ENCODE results near the gene MMP14. TPM values are rescaled to one million over a fixed set of nuclear protein-coding genes. Genes with fewer than 3 reads are reported as not detected.

The MMP14 gene
- total and polyA plus RNA-seq, 2 of the 8 experiments (the other 6 are each of a cell fraction or from before 2014, with no cell fraction given), result 58.2 to 86.8 TPM

- TF ChIP-seq RNF2 (IDR thresholded peaks at IDR 0.05; ENCODE audit: borderline replicate concordance, low read depth, low read length, missing control alignments, poor library complexity, severe bottlenecking) (no peak), NRF1 (IDR thresholded peaks at IDR 0.05; ENCODE audit: low read depth, low read length) (no peak), CTBP2 (IDR thresholded peaks at IDR 0.05; ENCODE audit: borderline replicate concordance, insufficient read depth, insufficient read length, low read length) (no peak), TAF1 (IDR thresholded peaks at IDR 0.05; ENCODE audit: low read depth, low read length) (no peak), EP300 (IDR thresholded peaks at IDR 0.05; ENCODE audit: borderline replicate concordance in 1 of 2, low read depth in 2 of 2, low read length in 2 of 2) (no peak), CHD1 (IDR thresholded peaks at IDR 0.05; ENCODE audit: low read depth, low read length) (no peak), SIRT6 (IDR thresholded peaks at IDR 0.05; ENCODE audit: low read length) (no peak), CBX8 (IDR thresholded peaks at IDR 0.05; ENCODE audit: borderline replicate concordance, low read depth, low read length) (no peak), KDM1A (IDR thresholded peaks at IDR 0.05; ENCODE audit: borderline replicate concordance, low read length) (no peak), SIX5 (IDR thresholded peaks at IDR 0.05; ENCODE audit: low read depth, low read length) (no peak), MAX (IDR thresholded peaks at IDR 0.05) (peak; percentile 59; the same call in 1 of the 2 replicates), POLR2AphosphoS5 (IDR thresholded peaks at IDR 0.05; ENCODE audit: low read depth, low read length) (no peak), ATF3 (IDR thresholded peaks at IDR 0.05; ENCODE audit: insufficient read depth, low read depth, low read length) (no peak), POLR2A (IDR thresholded peaks at IDR 0.05; ENCODE audit: control extremely low read depth in 1 of 2, low read depth in 2 of 2, low read length in 2 of 2) (peak in 1 of 2 experiments; percentile 77; a peak in 1 of 3 replicates), POU5F1 (IDR thresholded peaks at IDR 0.05; ENCODE audit: low read depth, low read length) (no peak), EZH2 (IDR thresholded peaks at IDR 0.05; ENCODE audit: low read depth, low read length, severe bottlenecking) (no peak), SP1 (IDR thresholded peaks at IDR 0.05; ENCODE audit: low read depth, low read length) (no peak), CEBPB (IDR thresholded peaks at IDR 0.05; ENCODE audit: low read depth, low read length) (no peak)
Observed at GRCh38 chr14:22821193-22822015, 15.0 kb upstream of the MMP14 start (continued).

Measured in H1 (cell line).